ENCODE results near the gene EHD3.

- TF ChIP-seq, protein P1, sequence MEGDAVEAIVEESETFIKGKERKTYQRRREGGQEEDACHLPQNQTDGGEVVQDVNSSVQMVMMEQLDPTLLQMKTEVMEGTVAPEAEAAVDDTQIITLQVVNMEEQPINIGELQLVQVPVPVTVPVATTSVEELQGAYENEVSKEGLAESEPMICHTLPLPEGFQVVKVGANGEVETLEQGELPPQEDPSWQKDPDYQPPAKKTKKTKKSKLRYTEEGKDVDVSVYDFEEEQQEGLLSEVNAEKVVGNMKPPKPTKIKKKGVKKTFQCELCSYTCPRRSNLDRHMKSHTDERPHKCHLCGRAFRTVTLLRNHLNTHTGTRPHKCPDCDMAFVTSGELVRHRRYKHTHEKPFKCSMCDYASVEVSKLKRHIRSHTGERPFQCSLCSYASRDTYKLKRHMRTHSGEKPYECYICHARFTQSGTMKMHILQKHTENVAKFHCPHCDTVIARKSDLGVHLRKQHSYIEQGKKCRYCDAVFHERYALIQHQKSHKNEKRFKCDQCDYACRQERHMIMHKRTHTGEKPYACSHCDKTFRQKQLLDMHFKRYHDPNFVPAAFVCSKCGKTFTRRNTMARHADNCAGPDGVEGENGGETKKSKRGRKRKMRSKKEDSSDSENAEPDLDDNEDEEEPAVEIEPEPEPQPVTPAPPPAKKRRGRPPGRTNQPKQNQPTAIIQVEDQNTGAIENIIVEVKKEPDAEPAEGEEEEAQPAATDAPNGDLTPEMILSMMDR (IDR thresholded peaks at IDR 0.05; ENCODE audit: insufficient read depth, low read depth, low read length), result no peak
- TF ChIP-seq EZH2 (IDR thresholded peaks at IDR 0.05; ENCODE audit: insufficient read depth, low read length), result no peak
These were observed 30.0 kb upstream of the EHD3 start for GRCh38 chr2:31203916-31204315.
